Chondrocyte (in vitro differentiated cells): ENCODE results near the gene DNAH17. TPM values are rescaled to one million over a fixed set of nuclear protein-coding genes. Genes with fewer than 3 reads are reported as not detected.

ENCODE experiments used
- DNase-seq: peaks from one replicate; pipeline ENCODE4 v3.0.0; 2021; ENCODE audit warnings: mixed read lengths, low spot score
- H3K27ac Mint-ChIP-seq: one replicate; pipeline ENCODE4 v1.8.0; 2021; ENCODE audit warnings: mild to moderate bottlenecking, moderate library complexity, mixed read lengths; ENCODE audit not compliant: unreplicated experiment
- H3K27me3 Mint-ChIP-seq: 2 replicates; pipeline ENCODE4 v1.8.0; 2021; ENCODE audit warnings: low read depth, mixed read lengths
- H3K36me3 Mint-ChIP-seq: 2 replicates; pipeline ENCODE4 v1.8.0; 2021; ENCODE audit warnings: low read depth, mixed read lengths
- H3K4me1 Mint-ChIP-seq: 2 replicates; pipeline ENCODE4 v1.8.0; 2021; ENCODE audit warnings: low read depth, mild to moderate bottlenecking, mixed read lengths
- H3K4me3 Mint-ChIP-seq: one replicate; pipeline ENCODE4 v1.8.0; 2021; ENCODE audit warnings: mild to moderate bottlenecking, moderate library complexity, mixed read lengths; ENCODE audit not compliant: unreplicated experiment
- H3K9me3 Mint-ChIP-seq: 2 replicates; pipeline ENCODE4 v1.8.0; 2021; ENCODE audit warnings: low read depth, mixed read lengths
- CTCF ChIP-seq: fragments of 200-600 bp; sonication (generic); IDR thresholded peaks from 2 replicates; pipeline ENCODE4 v1.5.0; 2021; ENCODE audit warnings: antibody characterized with exemption, mild to moderate bottlenecking, moderate library complexity
- total RNA-seq: library from RNA; stranded (reverse); gene quantifications from 3 replicates; pipeline ENCODE4 v1.2.1, GENCODE V29; 2021

Gene DNAH17
- total RNA-seq, 1 donor from 2014 or later, result 0.42 TPM

DNA sequence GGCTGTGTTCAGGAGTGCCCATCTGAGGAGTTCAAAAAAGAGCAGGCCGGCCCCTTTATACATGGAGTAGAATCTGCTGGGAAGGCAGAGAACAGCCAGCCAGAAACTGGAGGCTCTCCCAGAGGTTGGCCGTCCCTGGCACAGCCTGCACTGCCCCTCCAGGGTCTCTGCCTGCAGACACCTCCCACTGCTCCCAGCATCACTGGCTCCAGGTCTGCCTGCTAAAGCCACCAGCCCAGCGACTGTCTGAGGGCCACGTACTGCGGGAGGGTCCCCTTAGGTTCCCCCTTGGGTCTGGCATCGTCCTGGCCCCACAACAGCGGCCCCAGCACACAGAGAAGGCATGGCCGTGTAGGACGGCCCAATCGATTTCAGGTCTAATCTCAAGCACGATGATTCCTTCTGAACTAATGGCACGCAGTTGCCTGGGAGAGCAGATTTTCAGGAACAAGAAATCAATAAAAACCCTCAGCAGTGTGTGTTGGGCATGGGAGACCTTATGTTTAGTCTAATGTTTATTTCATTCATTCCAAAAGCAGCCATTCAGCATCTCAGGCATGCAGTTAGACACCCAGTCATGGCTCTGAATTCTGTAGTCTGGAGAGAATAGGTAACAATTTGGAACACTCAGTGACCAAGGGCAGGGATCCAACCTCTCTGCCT lies 103.1 kb downstream of the DNAH17 start:
- no peak overlapping the region for H3K27ac Mint-ChIP-seq
- no peaks in the 10 kb centered on the region for H3K36me3 Mint-ChIP-seq
- no peaks in the 10 kb centered on the region for H3K4me1 Mint-ChIP-seq
- peaks cover 2% of the 10 kb centered on the region for H3K27me3 Mint-ChIP-seq
- no peak overlapping the region for H3K4me3 Mint-ChIP-seq
- TF ChIP-seq CTCF, result no peak
- no peaks in the 10 kb centered on the region for H3K9me3 Mint-ChIP-seq
- no peak for DNase-seq

DNA sequence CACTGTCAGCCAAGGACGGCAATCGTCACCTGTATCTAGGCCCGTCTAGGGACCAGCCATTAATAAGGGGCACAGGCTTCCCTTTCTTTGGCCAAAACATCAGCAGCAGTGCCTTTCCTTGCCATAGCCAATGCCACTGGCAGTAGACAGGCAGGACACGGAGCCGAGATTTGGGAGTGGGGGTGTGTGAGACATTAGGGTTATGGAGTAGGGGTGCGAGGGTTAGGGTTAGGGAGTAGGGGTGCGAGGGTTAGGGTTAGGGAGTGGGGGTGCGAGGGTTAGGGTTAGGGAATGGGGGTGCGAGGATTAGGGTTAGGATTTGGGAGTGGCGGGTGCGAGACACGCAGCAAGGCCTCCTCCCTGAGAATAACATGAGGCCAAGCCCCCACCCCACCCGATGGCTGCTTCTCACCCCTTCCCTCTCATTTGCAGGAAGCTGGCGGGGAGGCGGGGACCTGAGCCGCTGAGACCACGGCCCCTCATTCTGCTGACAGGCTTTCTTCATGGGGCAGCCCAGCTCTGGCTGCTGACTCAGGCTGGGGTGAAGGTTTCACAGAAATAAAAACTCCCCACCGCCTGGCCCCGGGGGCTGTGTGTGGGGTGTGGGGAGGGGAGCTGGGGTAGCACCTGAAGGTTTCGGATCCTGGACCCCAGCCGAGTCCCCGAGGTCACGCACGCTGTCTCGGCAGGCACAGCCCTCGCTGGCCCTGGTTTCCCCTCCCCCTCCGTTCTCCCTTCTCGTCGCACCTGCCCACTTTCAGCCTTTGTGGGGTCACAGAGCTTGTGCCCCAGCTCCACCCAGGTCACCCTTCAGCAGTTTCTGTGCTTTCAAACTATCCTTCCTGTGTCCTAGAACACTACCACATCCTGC lies 104.9 kb downstream of the DNAH17 start:
- DNase-seq, result peak; percentile 50
- no peak for TF ChIP-seq CTCF
- Mint-ChIP-seq H3K4me3 (no peak overlapping the region), H3K27me3 (peaks cover 3% of the 10 kb centered on the region), H3K36me3 (no peaks in the 10 kb centered on the region), H3K4me1 (no peaks in the 10 kb centered on the region), H3K9me3 (no peaks in the 10 kb centered on the region), H3K27ac (no peak overlapping the region)

GRCh38 chr17:78471635-78472034 lies 105.6 kb downstream of the DNAH17 start:
- no peak overlapping the region for H3K4me3 Mint-ChIP-seq
- H3K4me1 Mint-ChIP-seq, result no peaks in the 10 kb centered on the region
- H3K27me3 Mint-ChIP-seq, result peaks cover 4% of the 10 kb centered on the region

DNA sequence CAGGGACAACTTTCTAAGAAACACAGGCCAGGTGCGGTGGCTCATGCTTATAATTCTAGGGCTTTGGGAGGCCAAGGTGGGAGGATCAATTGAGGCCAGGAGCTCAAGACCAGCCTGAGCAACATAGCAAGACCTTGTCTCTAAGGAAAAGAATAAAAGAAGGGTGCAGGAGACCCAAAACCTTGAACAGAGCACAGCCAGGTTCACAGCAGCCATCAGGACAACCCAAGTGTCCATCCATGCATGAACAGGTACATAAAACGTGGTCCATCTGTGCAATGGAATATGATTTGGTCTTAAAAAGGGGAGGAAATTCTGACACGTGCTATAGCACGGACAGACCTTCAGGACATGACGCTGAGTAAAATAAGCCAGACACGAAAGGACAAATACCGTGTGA lies 107.8 kb downstream of the DNAH17 start:
- no peak for TF ChIP-seq CTCF
- Mint-ChIP-seq H3K4me1 (no peaks in the 10 kb centered on the region), H3K36me3 (no peaks in the 10 kb centered on the region)

More at GRCh38 chr17:78471635-78472034, 105.6 kb downstream of the DNAH17 start:
- Mint-ChIP-seq H3K9me3 (no peaks in the 10 kb centered on the region), H3K36me3 (no peaks in the 10 kb centered on the region), H3K27ac (no peak overlapping the region)
- DNase-seq, result peak; percentile 59
- no peak for TF ChIP-seq CTCF

GRCh38 chr17:78468366-78468765 lies 108.8 kb downstream of the DNAH17 start:
- peaks cover 2% of the 10 kb centered on the region for H3K27me3 Mint-ChIP-seq
- H3K27ac Mint-ChIP-seq, result no peak overlapping the region
- DNase-seq, result no peak
- no peaks in the 10 kb centered on the region for H3K36me3 Mint-ChIP-seq
- no peak for TF ChIP-seq CTCF
- H3K4me3 Mint-ChIP-seq, result no peak overlapping the region
- H3K9me3 Mint-ChIP-seq, result no peaks in the 10 kb centered on the region
- no peaks in the 10 kb centered on the region for H3K4me1 Mint-ChIP-seq

More for the DNA sequence above, 107.8 kb downstream of the DNAH17 start:
- Mint-ChIP-seq H3K4me3 (no peak overlapping the region), H3K9me3 (no peaks in the 10 kb centered on the region), H3K27ac (no peak overlapping the region), H3K27me3 (peaks cover 2% of the 10 kb centered on the region)
- DNase-seq, result no peak
